SHP77 treated with DMSO at 0.1 percent for 48 hours (cell line): ENCODE measurements around the gene LCE1B.

Experiments used
- DNase-seq: peaks from one replicate; lab custom pipeline; 2025; lab: John Stamatoyannopoulos, UW

Gene LCE1B

GRCh38 chr1:152811671-152812070 lies at the start of gene LCE1B:
Gene LCE1B (plus strand): TSS chr1:152811971. CDS start chr1:152812447, 476 bp downstream.
- DNase-seq = no peak

GRCh38 chr1:152768847-152769533 lies 42.8 kb upstream of the LCE1B start:
- DNase-seq = no peak

- no peak for DNase-seq
Measured at GRCh38 chr1:152770411-152770810, 41.4 kb upstream of the LCE1B start.

- DNase-seq = no peak
Measured at GRCh38 chr1:152774875-152775274, 36.9 kb upstream of the LCE1B start, which contains the start of gene LCE1F. Gene LCE1F (plus strand): TSS chr1:152775140. CDS start chr1:152776372, 1,232 bp downstream.

- DNase-seq = no peak
Measured at GRCh38 chr1:152776361-152776760, 35.4 kb upstream of the LCE1B start.

GRCh38 chr1:152777510-152778137 lies 34.1 kb upstream of the LCE1B start:
- DNase-seq = no peak

GRCh38 chr1:152783095-152783494 lies 28.7 kb upstream of the LCE1B start:
- DNase-seq = no peak

GRCh38 chr1:152786077-152786476 lies 25.7 kb upstream of the LCE1B start, which contains the start of gene LCE1E:
Gene LCE1E (plus strand): TSS chr1:152786257. CDS start chr1:152787300, 1,043 bp downstream.
- no peak for DNase-seq

GRCh38 chr1:152795686-152796085 lies 16.1 kb upstream of the LCE1B start:
- no peak for DNase-seq

GRCh38 chr1:152796421-152796820 lies 15.3 kb upstream of the LCE1B start, which contains the start of gene LCE1D:
Gene LCE1D (plus strand): TSS chr1:152796721. CDS start chr1:152797795, 1,074 bp downstream.
- DNase-seq = no peak

GRCh38 chr1:152801333-152801732 lies 10.4 kb upstream of the LCE1B start:
- DNase-seq = no peak

- no peak for DNase-seq
Measured at GRCh38 chr1:152806576-152806975, 5.2 kb upstream of the LCE1B start, which contains the start of gene LCE1C. Gene LCE1C (minus strand): TSS chr1:152806651. CDS start chr1:152805478, 1,173 bp downstream.

- DNase-seq = no peak
Measured at GRCh38 chr1:152811050-152811449, 721 bp upstream of the LCE1B start.

GRCh38 chr1:152817309-152817708 lies 5.5 kb downstream of the LCE1B start:
- DNase-seq = no peak

- no peak for DNase-seq
Measured at GRCh38 chr1:152823294-152823693, 11.5 kb downstream of the LCE1B start.

GRCh38 chr1:152824964-152825363 lies 13.2 kb downstream of the LCE1B start:
- no peak for DNase-seq

GRCh38 chr1:152827173-152827572 lies 15.4 kb downstream of the LCE1B start, which contains the start of gene LCE1A:
Gene LCE1A (plus strand): TSS chr1:152827473. CDS start chr1:152827473, 0 bp downstream.
- no peak for DNase-seq

GRCh38 chr1:152836870-152837269 lies 25.1 kb downstream of the LCE1B start:
- DNase-seq = no peak

GRCh38 chr1:152842556-152842955 lies 30.8 kb downstream of the LCE1B start, which contains the start of gene LCE6A:
Gene LCE6A (plus strand): TSS chr1:152842856. CDS start chr1:152843521, 665 bp downstream.
- DNase-seq = no peak

- no peak for DNase-seq
Measured at GRCh38 chr1:152855661-152856060, 43.9 kb downstream of the LCE1B start.

- DNase-seq = no peak
Measured at GRCh38 chr1:152858062-152858461, 46.3 kb downstream of the LCE1B start.

- no peak for DNase-seq
Measured at GRCh38 chr1:152859696-152860095, 47.9 kb downstream of the LCE1B start, which contains the start of gene LCE7A. Gene LCE7A (plus strand): TSS chr1:152859996. CDS start chr1:152860698, 702 bp downstream.

- no peak for DNase-seq
Measured at GRCh38 chr1:152860129-152860528, 48.4 kb downstream of the LCE1B start.
